ENCODE measurements around the gene CHD2.
A peak's percentile ranks its signal among the peaks of the same experiment; 100 is the strongest.

CHD2 gene

DNA sequence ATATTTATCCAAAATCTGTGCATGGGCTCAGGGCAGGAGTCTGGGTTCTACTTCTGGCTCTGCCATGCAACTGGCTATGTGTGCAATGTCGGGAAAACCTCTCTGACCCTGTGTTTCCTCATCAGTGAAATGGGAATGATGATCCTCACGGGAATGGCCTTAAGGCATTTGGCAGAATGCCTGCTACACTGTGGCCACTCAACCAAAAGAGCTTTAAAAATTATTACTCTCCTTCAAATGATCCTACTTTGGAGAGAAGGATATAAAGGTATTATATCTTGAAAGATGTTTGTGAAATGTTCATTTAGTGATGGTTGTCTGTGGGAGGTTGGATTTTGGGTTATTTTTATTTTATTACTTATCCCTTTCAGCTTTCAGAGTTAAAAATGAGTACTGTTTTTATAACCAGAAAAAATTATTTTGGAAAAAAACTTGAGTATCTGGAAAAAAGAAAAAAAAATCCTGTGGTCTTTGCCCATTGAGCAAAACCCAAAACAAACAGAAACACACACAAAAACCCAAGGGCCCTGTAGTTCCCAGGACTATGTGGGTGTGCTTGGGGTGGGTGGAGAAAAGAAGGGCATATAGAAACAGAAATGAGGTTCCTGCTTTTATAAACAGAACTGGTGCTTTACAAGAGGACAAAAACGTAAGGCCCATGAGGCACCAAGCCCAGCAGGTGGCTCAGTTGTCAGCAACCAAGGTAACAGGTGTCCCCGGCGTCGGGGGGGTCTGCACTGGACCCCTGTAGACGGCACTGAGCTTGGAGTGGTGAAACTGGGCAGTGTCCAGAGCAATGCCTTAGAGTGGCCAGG lies 166.9 kb downstream of the CHD2 start:
- TF ChIP-seq, protein P1, sequence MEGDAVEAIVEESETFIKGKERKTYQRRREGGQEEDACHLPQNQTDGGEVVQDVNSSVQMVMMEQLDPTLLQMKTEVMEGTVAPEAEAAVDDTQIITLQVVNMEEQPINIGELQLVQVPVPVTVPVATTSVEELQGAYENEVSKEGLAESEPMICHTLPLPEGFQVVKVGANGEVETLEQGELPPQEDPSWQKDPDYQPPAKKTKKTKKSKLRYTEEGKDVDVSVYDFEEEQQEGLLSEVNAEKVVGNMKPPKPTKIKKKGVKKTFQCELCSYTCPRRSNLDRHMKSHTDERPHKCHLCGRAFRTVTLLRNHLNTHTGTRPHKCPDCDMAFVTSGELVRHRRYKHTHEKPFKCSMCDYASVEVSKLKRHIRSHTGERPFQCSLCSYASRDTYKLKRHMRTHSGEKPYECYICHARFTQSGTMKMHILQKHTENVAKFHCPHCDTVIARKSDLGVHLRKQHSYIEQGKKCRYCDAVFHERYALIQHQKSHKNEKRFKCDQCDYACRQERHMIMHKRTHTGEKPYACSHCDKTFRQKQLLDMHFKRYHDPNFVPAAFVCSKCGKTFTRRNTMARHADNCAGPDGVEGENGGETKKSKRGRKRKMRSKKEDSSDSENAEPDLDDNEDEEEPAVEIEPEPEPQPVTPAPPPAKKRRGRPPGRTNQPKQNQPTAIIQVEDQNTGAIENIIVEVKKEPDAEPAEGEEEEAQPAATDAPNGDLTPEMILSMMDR (IDR thresholded peaks at IDR 0.05; ENCODE audit: insufficient read depth, low read depth, low read length, missing control alignments) = no peak
- peak; percentile 27 for DNase-seq (ENCODE audit: low read depth)
- no peak overlapping the region for H3K4me3 ChIP-seq (ENCODE audit: low read length)

DNA sequence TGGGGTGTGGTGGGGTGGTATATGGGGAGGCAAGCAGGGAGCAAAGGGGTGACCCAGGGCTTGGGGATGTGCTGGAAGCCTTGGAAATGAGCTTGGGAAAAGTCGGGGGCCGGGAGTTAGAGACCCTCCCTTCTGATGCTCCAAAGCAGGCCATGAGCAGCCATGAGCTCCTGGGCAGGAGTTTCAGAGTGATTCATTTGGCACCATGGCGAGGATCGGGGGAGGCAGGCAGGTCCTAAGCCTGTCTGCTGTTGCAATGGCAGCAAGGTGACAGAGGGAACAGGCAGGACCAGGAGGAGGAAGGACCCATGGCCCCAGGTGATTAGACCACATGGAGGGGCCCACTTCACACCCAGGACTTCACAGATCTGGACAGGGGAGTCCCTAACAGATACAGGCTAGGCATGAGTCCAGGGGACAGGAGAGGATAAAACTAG lies 167.5 kb downstream of the CHD2 start:
- DNase-seq (ENCODE audit: low read depth) = peak; percentile 50
- no peak overlapping the region for H3K4me3 ChIP-seq (ENCODE audit: low read length)
- TF ChIP-seq, protein P1 (IDR thresholded peaks at IDR 0.05; ENCODE audit: insufficient read depth, low read depth, low read length, missing control alignments) = no peak

DNA sequence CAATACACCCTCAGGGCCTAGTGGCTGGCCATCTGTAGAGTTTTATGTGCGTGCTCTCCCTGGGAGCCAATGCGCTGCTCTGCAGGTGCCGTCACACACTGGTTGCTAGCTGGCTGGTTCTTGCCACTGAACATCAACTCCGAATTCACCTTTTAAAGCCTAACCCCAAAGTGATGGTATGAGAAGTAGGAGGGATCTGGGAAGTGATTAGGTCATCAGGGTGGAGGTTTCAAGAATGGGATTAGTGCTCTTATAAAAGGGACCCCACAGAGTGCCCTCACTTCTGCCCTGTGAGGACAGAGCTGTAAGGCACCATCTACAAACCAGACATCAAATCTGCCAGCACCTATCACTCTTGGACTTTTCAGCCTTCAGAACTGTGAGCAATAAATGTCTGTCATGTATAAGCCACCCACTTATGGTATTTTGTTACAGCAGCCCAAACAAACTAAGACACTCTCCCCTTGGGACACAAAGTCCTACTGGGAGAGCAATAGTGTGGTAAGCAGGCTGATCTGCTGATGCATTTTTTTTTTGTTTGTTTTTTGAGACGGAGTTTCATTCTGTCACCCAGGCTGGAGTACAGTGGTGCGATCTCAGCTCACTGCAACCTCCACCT lies 168.6 kb downstream of the CHD2 start:
- TF ChIP-seq, protein P1 (IDR thresholded peaks at IDR 0.05; ENCODE audit: insufficient read depth, low read depth, low read length, missing control alignments) = no peak
- no peak overlapping the region for H3K4me3 ChIP-seq (ENCODE audit: low read length)
- DNase-seq (ENCODE audit: low read depth) = no peak

DNA sequence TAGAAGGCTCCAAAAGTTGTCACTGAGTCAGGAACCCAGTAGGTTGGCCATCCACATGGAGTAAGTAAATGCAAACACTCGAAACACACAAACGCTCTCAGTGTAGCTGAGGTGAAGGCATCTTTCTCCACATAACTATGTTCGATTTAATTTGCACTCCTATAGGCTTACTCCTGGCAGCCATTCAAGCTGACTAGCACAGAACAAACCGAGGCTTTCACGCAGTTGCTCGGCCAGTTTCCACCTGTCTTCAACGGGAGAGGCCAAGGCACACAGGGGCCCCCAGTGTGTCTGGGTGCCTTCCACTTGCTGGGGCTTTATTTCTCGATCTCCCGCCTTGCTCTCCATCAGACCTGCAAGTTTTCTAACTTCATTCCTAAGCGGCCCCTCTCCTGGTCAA lies 170.0 kb downstream of the CHD2 start:
- TF ChIP-seq, protein P1 (IDR thresholded peaks at IDR 0.05; ENCODE audit: insufficient read depth, low read depth, low read length, missing control alignments) = no peak

DNA sequence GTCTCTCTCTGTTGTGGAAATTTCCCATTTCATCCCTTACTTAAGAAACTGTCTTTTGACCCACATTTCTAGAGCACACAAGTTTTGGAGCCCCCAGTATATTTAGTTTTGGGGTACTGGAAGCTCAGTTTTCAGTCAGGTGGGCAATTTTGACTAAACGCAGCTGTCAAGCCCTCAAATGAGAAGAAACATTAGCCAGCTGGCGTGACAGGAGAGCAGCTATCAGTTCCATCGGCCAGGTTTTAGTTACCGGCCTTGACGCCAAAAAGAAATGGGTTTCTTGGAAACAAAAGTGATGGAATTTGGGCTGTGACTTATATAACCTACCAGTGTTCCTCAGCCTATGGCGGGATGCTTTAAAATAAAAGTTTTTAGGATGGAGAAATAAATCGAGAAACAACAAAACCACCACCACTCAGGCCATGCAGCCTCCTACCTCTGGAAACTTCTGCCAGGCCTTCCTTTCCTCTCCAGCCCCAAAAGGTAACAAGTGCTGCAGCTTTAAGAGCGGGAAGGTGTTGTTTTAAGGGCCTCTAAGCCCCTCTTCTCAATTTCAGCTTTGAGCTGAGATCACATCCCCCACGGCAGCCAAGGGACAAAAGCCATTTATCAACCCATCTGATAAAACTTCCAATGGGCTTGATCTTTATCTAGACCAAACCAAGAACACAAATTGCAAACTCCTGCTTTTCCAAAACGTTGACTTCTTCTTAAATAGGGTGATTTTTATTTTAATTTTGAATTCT lies 170.6 kb downstream of the CHD2 start:
- H3K4me3 ChIP-seq (ENCODE audit: low read length) = peak overlapping the region; percentile 84
- DNase-seq (ENCODE audit: low read depth) = no peak
- TF ChIP-seq, protein P1 (IDR thresholded peaks at IDR 0.05; ENCODE audit: insufficient read depth, low read depth, low read length, missing control alignments) = no peak

More for the DNA sequence above, 170.0 kb downstream of the CHD2 start:
- no peak overlapping the region for H3K4me3 ChIP-seq (ENCODE audit: low read length)
- DNase-seq (ENCODE audit: low read depth) = peak; percentile 36

DNA sequence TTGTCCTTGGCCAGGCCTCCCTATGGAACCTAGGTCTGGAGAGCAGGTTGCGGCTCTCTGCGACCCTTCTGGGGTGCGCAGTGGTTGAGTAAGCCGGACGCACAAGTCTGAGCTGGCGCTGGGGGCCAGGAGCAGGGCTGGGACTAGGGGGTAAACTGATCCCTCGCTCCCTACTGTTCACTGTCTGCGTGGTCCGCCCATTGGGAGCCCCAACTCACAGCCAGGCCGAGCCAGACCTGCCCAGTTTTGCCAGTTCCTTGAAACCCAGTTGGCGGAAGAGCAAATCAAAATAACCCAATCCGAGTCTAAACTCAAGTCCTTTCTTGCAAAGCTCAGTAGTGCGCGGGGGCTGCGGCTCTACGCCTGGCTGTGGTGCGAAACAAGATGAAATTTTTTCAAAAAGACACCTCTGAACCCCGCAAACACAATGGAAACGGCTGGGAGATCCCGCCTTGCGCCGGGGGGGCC lies 171.4 kb downstream of the CHD2 start:
- DNase-seq (ENCODE audit: low read depth) = peak; percentile 27
- H3K4me3 ChIP-seq (ENCODE audit: low read length) = peak overlapping the region; percentile 84
- TF ChIP-seq, protein P1 (IDR thresholded peaks at IDR 0.05; ENCODE audit: insufficient read depth, low read depth, low read length, missing control alignments) = no peak

All from epithelial cell of esophagus (primary cell).